Measurements from ENCODE around the gene GNL1.

Gene GNL1
- long read RNA-seq, full-length matches to known transcripts, result 50 of 69 reads
- long read RNA-seq, partial matches to known transcripts, result 9 of 69 reads
- long read RNA-seq, other reads (novel, unspliced or antisense), result 10 of 69 reads

DNA sequence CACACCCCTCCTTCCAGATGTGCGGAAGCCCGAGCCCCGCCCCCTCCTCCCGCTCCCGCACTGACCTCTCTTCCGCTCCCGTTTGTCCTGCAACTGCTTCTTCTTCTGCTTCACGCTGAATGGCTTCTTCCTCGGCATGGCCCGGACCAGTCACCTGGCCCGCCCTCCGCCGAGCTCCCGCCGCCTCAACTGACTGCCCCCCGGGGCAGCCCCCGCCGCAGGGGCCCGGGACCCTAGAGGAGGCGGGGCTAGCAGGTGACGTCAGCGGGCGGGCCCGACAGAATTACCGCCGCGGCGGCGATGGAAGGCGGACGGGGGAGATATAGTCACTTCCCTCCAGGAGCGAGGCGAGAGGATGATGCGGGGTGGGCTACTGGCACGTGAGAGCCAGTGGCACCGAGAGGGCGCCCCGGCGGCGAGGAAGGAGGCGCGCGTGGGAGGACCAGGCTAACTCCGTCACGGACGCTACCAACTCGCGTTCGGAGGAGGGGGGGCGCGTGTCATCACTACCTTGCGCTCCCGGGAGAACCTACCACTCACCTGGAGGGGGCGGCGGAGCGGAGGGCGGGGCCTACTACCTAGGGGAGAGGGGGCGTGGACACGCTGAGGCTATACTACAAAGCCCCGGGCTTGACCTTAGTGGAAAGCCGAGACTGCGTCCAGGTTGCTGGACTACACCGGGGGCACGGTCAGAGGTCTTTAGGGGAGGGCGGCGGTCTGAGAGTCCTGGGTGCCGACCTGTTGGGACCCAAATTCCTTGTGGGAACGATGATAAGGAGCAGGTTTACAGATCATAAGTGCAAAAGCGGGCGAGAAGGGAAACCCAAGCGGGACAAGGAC is at the start of gene GNL1:
Gene GNL1, minus strand, starts transcription at position 424 of the 840 bp plus-strand sequence. Its CDS starts 286 bp downstream, at position 138.
- TF ChIP-seq, protein P1, sequence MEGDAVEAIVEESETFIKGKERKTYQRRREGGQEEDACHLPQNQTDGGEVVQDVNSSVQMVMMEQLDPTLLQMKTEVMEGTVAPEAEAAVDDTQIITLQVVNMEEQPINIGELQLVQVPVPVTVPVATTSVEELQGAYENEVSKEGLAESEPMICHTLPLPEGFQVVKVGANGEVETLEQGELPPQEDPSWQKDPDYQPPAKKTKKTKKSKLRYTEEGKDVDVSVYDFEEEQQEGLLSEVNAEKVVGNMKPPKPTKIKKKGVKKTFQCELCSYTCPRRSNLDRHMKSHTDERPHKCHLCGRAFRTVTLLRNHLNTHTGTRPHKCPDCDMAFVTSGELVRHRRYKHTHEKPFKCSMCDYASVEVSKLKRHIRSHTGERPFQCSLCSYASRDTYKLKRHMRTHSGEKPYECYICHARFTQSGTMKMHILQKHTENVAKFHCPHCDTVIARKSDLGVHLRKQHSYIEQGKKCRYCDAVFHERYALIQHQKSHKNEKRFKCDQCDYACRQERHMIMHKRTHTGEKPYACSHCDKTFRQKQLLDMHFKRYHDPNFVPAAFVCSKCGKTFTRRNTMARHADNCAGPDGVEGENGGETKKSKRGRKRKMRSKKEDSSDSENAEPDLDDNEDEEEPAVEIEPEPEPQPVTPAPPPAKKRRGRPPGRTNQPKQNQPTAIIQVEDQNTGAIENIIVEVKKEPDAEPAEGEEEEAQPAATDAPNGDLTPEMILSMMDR (IDR thresholded peaks at IDR 0.05; ENCODE audit: insufficient read depth, low read length), result no peak
- TF ChIP-seq POLR2AphosphoS5 (IDR thresholded peaks at IDR 0.05; ENCODE audit: low read depth), result peak; percentile 40
- 0 out of 2 replicates have a peak, but pooled peaks have one; percentile 0 for TF ChIP-seq SPI1 (IDR thresholded peaks at IDR 0.05; ENCODE audit: borderline replicate concordance, low read depth)
- Histone ChIP-seq H3K4me3 (replicated peaks; ENCODE audit: insufficient read depth, low read length) (peak within 1 kb of the TSS; percentile 90), H3K27ac (replicated peaks) (peak within 1 kb of the TSS; percentile 95), H3K27me3 (ENCODE audit: insufficient read depth, poor library complexity, severe bottlenecking) (no peaks in the 10 kb centered on the region)
- peak; percentile 93 to 94 for DNase-seq (ENCODE audit: low read depth in 1 of 2, low spot score in 1 of 2)

DNA sequence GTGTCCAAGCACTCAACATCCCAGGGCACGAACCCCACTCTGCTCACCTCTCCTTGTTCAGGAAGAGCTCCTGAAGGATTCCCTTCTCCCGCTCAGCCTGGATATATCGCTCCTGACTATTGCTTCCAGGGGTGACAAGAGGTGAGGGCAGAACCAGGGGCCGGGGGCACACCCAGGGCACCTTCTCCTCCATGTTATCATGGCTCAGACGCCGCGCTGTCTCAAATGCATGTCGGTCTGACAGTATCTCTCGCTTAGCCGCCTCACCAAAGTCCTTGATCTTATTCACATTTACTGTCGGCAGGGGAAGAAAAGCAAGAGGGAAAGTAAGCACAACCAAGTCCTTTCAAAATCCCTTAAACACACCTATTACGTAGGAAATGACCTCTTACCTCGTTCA is 47.7 kb upstream of the GNL1 start:
- no peak overlapping the region for H3K27ac ChIP-seq (replicated peaks)
- DNase-seq (ENCODE audit: low read depth in 1 of 2, low spot score in 1 of 2), result no peak
- no peak for TF ChIP-seq GABPA (IDR thresholded peaks at IDR 0.05; ENCODE audit: low read depth)
- TF ChIP-seq, protein P2, sequence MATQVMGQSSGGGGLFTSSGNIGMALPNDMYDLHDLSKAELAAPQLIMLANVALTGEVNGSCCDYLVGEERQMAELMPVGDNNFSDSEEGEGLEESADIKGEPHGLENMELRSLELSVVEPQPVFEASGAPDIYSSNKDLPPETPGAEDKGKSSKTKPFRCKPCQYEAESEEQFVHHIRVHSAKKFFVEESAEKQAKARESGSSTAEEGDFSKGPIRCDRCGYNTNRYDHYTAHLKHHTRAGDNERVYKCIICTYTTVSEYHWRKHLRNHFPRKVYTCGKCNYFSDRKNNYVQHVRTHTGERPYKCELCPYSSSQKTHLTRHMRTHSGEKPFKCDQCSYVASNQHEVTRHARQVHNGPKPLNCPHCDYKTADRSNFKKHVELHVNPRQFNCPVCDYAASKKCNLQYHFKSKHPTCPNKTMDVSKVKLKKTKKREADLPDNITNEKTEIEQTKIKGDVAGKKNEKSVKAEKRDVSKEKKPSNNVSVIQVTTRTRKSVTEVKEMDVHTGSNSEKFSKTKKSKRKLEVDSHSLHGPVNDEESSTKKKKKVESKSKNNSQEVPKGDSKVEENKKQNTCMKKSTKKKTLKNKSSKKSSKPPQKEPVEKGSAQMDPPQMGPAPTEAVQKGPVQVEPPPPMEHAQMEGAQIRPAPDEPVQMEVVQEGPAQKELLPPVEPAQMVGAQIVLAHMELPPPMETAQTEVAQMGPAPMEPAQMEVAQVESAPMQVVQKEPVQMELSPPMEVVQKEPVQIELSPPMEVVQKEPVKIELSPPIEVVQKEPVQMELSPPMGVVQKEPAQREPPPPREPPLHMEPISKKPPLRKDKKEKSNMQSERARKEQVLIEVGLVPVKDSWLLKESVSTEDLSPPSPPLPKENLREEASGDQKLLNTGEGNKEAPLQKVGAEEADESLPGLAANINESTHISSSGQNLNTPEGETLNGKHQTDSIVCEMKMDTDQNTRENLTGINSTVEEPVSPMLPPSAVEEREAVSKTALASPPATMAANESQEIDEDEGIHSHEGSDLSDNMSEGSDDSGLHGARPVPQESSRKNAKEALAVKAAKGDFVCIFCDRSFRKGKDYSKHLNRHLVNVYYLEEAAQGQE (IDR thresholded peaks at IDR 0.05; ENCODE audit: insufficient replicate concordance, low read depth), result no peak
- TF ChIP-seq SPI1 (IDR thresholded peaks at IDR 0.05; ENCODE audit: borderline replicate concordance, low read depth), result no peak
- TF ChIP-seq, protein P1 (IDR thresholded peaks at IDR 0.05; ENCODE audit: insufficient read depth, low read length), result no peak
- TF ChIP-seq POLR2AphosphoS5 (IDR thresholded peaks at IDR 0.05; ENCODE audit: low read depth), result no peak
- H3K27me3 ChIP-seq (ENCODE audit: insufficient read depth, poor library complexity, severe bottlenecking), result no peaks in the 10 kb centered on the region
- no peak overlapping the region for H3K4me3 ChIP-seq (replicated peaks; ENCODE audit: insufficient read depth, low read length)

GRCh38 chr6:30601815-30602641 is 45.7 kb upstream of the GNL1 start:
- Histone ChIP-seq H3K27me3 (ENCODE audit: insufficient read depth, poor library complexity, severe bottlenecking) (no peaks in the 10 kb centered on the region), H3K4me3 (replicated peaks; ENCODE audit: insufficient read depth, low read length) (no peak overlapping the region), H3K27ac (replicated peaks) (no peak overlapping the region)
- TF ChIP-seq, protein P2 (IDR thresholded peaks at IDR 0.05; ENCODE audit: insufficient replicate concordance, low read depth), result no peak
- 0 out of 2 replicates have a peak, but pooled peaks have one; percentile 28 for TF ChIP-seq POLR2AphosphoS5 (IDR thresholded peaks at IDR 0.05; ENCODE audit: low read depth)
- TF ChIP-seq, protein P1 (IDR thresholded peaks at IDR 0.05; ENCODE audit: insufficient read depth, low read length), result no peak
- TF ChIP-seq GABPA (IDR thresholded peaks at IDR 0.05; ENCODE audit: low read depth), result no peak
- no peak for TF ChIP-seq SPI1 (IDR thresholded peaks at IDR 0.05; ENCODE audit: borderline replicate concordance, low read depth)
- DNase-seq (ENCODE audit: low read depth in 1 of 2, low spot score in 1 of 2), result no peak
